ENCODE results near the gene CLHC1.
"Not testable (repeated sequence)": the region's sequence is repeated elsewhere in the genome, so short reads cannot be mapped to it uniquely, and the experiment has no call there.

- not testable (repeated sequence) for TF ChIP-seq POLR2A, POLR2AphosphoS5 (IDR thresholded peaks at IDR 0.05; ENCODE audit: low read depth, low read length)
Observed at GRCh38 chr2:55126643-55127042, 105.5 kb downstream of the CLHC1 start.
